Mucosa of descending colon (tissue), 3 donors: Measurements from ENCODE around the gene AUH. TPM values are rescaled to one million over a fixed set of nuclear protein-coding genes. Genes with fewer than 3 reads are reported as not detected.

Source experiments
- ATAC-seq: fragments of 200-7000 bp; cut with Tn5 transposase; one replicate; pipeline ENCODE4 v1.9.1; 2020; ENCODE audit warnings: mild to moderate bottlenecking, moderate library complexity
- DNase-seq, 3 donors: peaks; one replicate each; pipeline ENCODE4 v3.0.0-alpha.2; 2020
- H3K36me3 ChIP-seq: fragments of 200-600 bp; one replicate; pipeline ENCODE4 v1.8.0; 2021; ENCODE audit warnings: low read depth, mild to moderate bottlenecking
- H3K4me1 ChIP-seq: fragments of 200-600 bp; one replicate; pipeline ENCODE4 v1.8.0; 2021; ENCODE audit warnings: low read depth, mild to moderate bottlenecking
- H3K4me3 ChIP-seq: fragments of 200-600 bp; one replicate; pipeline ENCODE4 v1.8.0; 2021; ENCODE audit warnings: mild to moderate bottlenecking
- H3K9me3 ChIP-seq: fragments of 200-600 bp; one replicate; pipeline ENCODE4 v1.8.0; 2021; ENCODE audit warnings: mild to moderate bottlenecking
- CTCF ChIP-seq: fragments of 200-600 bp; IDR thresholded peaks from one replicate; pipeline ENCODE4 v1.8.0; 2022; ENCODE audit warnings: antibody characterized with exemption, mild to moderate bottlenecking
- intact Hi-C, 2 donors: fragments of 100-400 bp; cut with DNase I in 1 of 2; cut with micrococcal nuclease in 1 of 2; formaldehyde crosslinking; loops; one replicate each; pipeline versions ENCODE4 v1.11.0 to v1.11.1; 2022; cut with DNase I, micrococcal nuclease
- total RNA-seq, 3 donors: library from RNA; stranded (reverse); fragmentation: NEBNext Ultra II Directional in 2 of 3; extraction: Animal tissue kit (Norgen Biotek cat#: 25700) in 2 of 3; gene quantifications; one replicate each; pipeline versions ENCODE4 v1.2.1 to v1.2.4, GENCODE V29; 2021 to 2023
- donor health status: DM: no; HTN: no; CAD: no; lungs with moderate emphysema.
- donor health status: DM: no; HTN: no; CAD: no.
- donor health status: DM: no; HTN: yes; CAD: no.

AUH gene
- total RNA-seq, 3 donors from 2014 or later: 18.2 to 37.2 (median 26.6) TPM

- Histone ChIP-seq H3K36me3 (no peaks in the 10 kb centered on the region), H3K4me1 (no peaks in the 10 kb centered on the region), H3K9me3 (no peaks in the 10 kb centered on the region), H3K4me3 (no peak overlapping the region)
- ATAC-seq: no peak
- DNase-seq: no peak
- intact Hi-C loops: no loop called here
- no peak for TF ChIP-seq CTCF
Observed at GRCh38 chr9:91296354-91296753, 65.4 kb downstream of the AUH start.

- no peaks in the 10 kb centered on the region for H3K36me3 ChIP-seq
- TF ChIP-seq CTCF: no peak
Observed at GRCh38 chr9:91295357-91295756, 66.4 kb downstream of the AUH start.

GRCh38 chr9:91291866-91292265 is 69.9 kb downstream of the AUH start:
- no peaks in the 10 kb centered on the region for H3K36me3 ChIP-seq
- no peak overlapping the region for H3K4me3 ChIP-seq
- H3K4me1 ChIP-seq: no peaks in the 10 kb centered on the region
- intact Hi-C loops: no loop called here
- no peak for TF ChIP-seq CTCF
- ATAC-seq (no peak), DNase-seq (no peak)
- H3K9me3 ChIP-seq: no peaks in the 10 kb centered on the region

More at GRCh38 chr9:91295357-91295756, 66.4 kb downstream of the AUH start:
- Histone ChIP-seq H3K4me3 (no peak overlapping the region), H3K4me1 (no peaks in the 10 kb centered on the region), H3K9me3 (no peaks in the 10 kb centered on the region)
- ATAC-seq (no peak), DNase-seq (no peak)
- intact Hi-C loops: no loop called here

- Histone ChIP-seq H3K9me3 (no peaks in the 10 kb centered on the region), H3K4me1 (no peaks in the 10 kb centered on the region), H3K4me3 (no peak overlapping the region), H3K36me3 (no peaks in the 10 kb centered on the region)
- intact Hi-C loops: no loop called here
- ATAC-seq: no peak
- DNase-seq: no peak
- no peak for TF ChIP-seq CTCF
Observed at GRCh38 chr9:91289244-91289643, 72.5 kb downstream of the AUH start.

- ATAC-seq (no peak), DNase-seq (no peak)
- intact Hi-C loops: no loop called here
- Histone ChIP-seq H3K4me1 (no peaks in the 10 kb centered on the region), H3K36me3 (no peaks in the 10 kb centered on the region), H3K9me3 (no peaks in the 10 kb centered on the region), H3K4me3 (no peak overlapping the region)
- TF ChIP-seq CTCF: no peak
Observed at GRCh38 chr9:91285729-91286353, 75.9 kb downstream of the AUH start.

- no peak for ATAC-seq
- H3K4me1 ChIP-seq: no peaks in the 10 kb centered on the region
- intact Hi-C loops: no loop called here
Observed at GRCh38 chr9:91282292-91282691, 79.4 kb downstream of the AUH start.

More at GRCh38 chr9:91282292-91282691, 79.4 kb downstream of the AUH start:
- no peak for TF ChIP-seq CTCF
- H3K9me3 ChIP-seq: no peaks in the 10 kb centered on the region
- no peak overlapping the region for H3K4me3 ChIP-seq
- DNase-seq: no peak
- no peaks in the 10 kb centered on the region for H3K36me3 ChIP-seq
